Mammary epithelial cell (primary cell): ENCODE results near the gene TET3.

Experiments
- EZH2 ChIP-seq: IDR thresholded peaks from 2 replicates; pipeline ENCODE4 v1.6.1; 2012; ENCODE audit warnings: low read length, inconsistent platforms, borderline replicate concordance
- TF ChIP-seq, protein P1 (sequence below), 2 donors: IDR thresholded peaks in 1 of 2; conservative IDR thresholded peaks in 1 of 2; 2 replicates each; pipeline ENCODE4 v1.5.1; 2011 to 2012; ENCODE audit warnings: inconsistent platforms in 2 of 2, low read length in 2 of 2, mild to moderate bottlenecking in 2 of 2, control low read depth in 1 of 2, low read depth in 1 of 2; ENCODE audit not compliant: insufficient read depth in 1 of 2; ENCODE audit errors: extremely low read depth in 1 of 2

DNA sequence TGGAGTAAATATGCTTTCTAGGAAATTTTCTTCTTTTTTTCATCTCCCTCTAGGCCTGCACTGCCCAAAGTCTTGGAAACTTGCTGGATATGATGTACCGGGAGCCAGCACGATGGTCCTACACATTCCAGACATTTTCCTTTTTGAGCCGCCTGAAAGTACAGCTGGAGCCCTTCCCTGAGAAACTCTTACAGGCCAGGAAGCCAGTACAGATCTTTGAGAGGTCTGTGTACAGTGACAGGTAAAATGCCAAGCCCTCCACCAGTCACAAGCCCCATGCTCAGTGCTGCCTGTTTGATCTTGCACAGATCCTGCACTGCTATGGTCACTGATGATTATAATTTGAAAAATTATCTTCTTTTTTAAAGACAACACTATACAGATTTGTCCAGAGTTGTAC lies 38.0 kb upstream of the TET3 start:
- TF ChIP-seq, protein P1, sequence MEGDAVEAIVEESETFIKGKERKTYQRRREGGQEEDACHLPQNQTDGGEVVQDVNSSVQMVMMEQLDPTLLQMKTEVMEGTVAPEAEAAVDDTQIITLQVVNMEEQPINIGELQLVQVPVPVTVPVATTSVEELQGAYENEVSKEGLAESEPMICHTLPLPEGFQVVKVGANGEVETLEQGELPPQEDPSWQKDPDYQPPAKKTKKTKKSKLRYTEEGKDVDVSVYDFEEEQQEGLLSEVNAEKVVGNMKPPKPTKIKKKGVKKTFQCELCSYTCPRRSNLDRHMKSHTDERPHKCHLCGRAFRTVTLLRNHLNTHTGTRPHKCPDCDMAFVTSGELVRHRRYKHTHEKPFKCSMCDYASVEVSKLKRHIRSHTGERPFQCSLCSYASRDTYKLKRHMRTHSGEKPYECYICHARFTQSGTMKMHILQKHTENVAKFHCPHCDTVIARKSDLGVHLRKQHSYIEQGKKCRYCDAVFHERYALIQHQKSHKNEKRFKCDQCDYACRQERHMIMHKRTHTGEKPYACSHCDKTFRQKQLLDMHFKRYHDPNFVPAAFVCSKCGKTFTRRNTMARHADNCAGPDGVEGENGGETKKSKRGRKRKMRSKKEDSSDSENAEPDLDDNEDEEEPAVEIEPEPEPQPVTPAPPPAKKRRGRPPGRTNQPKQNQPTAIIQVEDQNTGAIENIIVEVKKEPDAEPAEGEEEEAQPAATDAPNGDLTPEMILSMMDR (conservative IDR thresholded peaks at IDR 0.05 in 1 of 2, IDR thresholded peaks at IDR 0.05 in 1 of 2; ENCODE audit: extremely low read depth in 1 of 2, insufficient read depth in 1 of 2, low read depth in 1 of 2, low read length in 2 of 2) = no peak
- TF ChIP-seq EZH2 = no peak
